HL-60/S4 (cell line): ENCODE measurements around the gene ATP11A.
"Not testable (repeated sequence)": the region's sequence is repeated elsewhere in the genome, so short reads cannot be mapped to it uniquely, and the experiment has no call there.

Experiments used
- in situ Hi-C: fragments of 300-500 bp; cut with MboI; formaldehyde crosslinking; loops from 2 replicates; pipeline ENCODE4 v1.14.3; 2022; ENCODE audit warnings: low sequenced_read_pairs

Gene ATP11A

GRCh38 chr13:112851107-112852038, 161.5 kb downstream of the ATP11A start:
- in situ Hi-C loops: no loop called here

- in situ Hi-C loops: no loop called here
Observed at GRCh38 chr13:112852392-112852791, 162.6 kb downstream of the ATP11A start.

GRCh38 chr13:112852808-112853207, 163.0 kb downstream of the ATP11A start:
- in situ Hi-C loops: no loop called here

- in situ Hi-C loops: no loop called here
Observed at GRCh38 chr13:112854321-112854720, 164.5 kb downstream of the ATP11A start.

- in situ Hi-C loops: no loop called here
Observed at GRCh38 chr13:112855859-112856258, 166.0 kb downstream of the ATP11A start.

GRCh38 chr13:112857914-112858490, 168.2 kb downstream of the ATP11A start:
- in situ Hi-C loops: no loop called here

GRCh38 chr13:112859128-112859816, 169.4 kb downstream of the ATP11A start:
- in situ Hi-C loops: no loop called here

GRCh38 chr13:112859817-112860190, 170.0 kb downstream of the ATP11A start:
- in situ Hi-C loops: no loop called here

GRCh38 chr13:112861876-112862615, 172.2 kb downstream of the ATP11A start:
- in situ Hi-C loops: no loop called here

- in situ Hi-C loops: not testable (repeated sequence)
Observed at GRCh38 chr13:112863356-112863755, 173.5 kb downstream of the ATP11A start.

GRCh38 chr13:112865478-112865877, 175.6 kb downstream of the ATP11A start:
- in situ Hi-C loops: not testable (repeated sequence)

GRCh38 chr13:112867301-112867711, 177.5 kb downstream of the ATP11A start:
- in situ Hi-C loops: no loop called here

GRCh38 chr13:112868308-112868707, 178.5 kb downstream of the ATP11A start:
- in situ Hi-C loops: no loop called here

GRCh38 chr13:112869202-112870050, 179.6 kb downstream of the ATP11A start:
- in situ Hi-C loops: loop anchor here (10.0 kb wide), 1 partner anchor 225 kb away; no protein-coding TSS in a partner anchor

GRCh38 chr13:112870051-112870331, 180.2 kb downstream of the ATP11A start:
- in situ Hi-C loops: loop anchor here (10.0 kb wide), 1 partner anchor 225 kb away; no protein-coding TSS in a partner anchor

- in situ Hi-C loops: loop anchor here (10.0 kb wide), 1 partner anchor 226 kb away; no protein-coding TSS in a partner anchor
Observed at GRCh38 chr13:112870737-112871287, 181.0 kb downstream of the ATP11A start.

- in situ Hi-C loops: loop anchor here (10.0 kb wide), 1 partner anchor 227 kb away; no protein-coding TSS in a partner anchor
Observed at GRCh38 chr13:112871742-112872141, 181.9 kb downstream of the ATP11A start.

- in situ Hi-C loops: loop anchor here (10.0 kb wide), 1 partner anchor 228 kb away; no protein-coding TSS in a partner anchor
Observed at GRCh38 chr13:112872657-112873631, 183.1 kb downstream of the ATP11A start.
